Neural cell (in vitro differentiated cells): ENCODE results near the gene HDAC10. TPM values are rescaled to one million over a fixed set of nuclear protein-coding genes. Genes with fewer than 3 reads are reported as not detected.

Source experiments
- H2AFZ ChIP-seq: fragments of 200-600, 300-800 bp; sonication (generic), shearing (Covaris generic); 2 replicates; pipeline ENCODE4 v1.6.0; 2014; ENCODE audit warnings: low read depth, mild to moderate bottlenecking, antibody characterized with exemption, low read length, moderate library complexity
- H3F3A ChIP-seq: fragments of 200-600 bp; shearing (Covaris generic); 2 replicates; pipeline ENCODE4 v1.6.1; 2016; ENCODE audit warnings: mild to moderate bottlenecking, moderate library complexity, mixed read lengths, antibody characterized with exemption, low read length; ENCODE audit not compliant: insufficient read depth, poor library complexity, severe bottlenecking
- H3K27ac ChIP-seq: fragments of 200-600, 300-800 bp; sonication (generic), shearing (Covaris generic); 2 replicates; pipeline ENCODE4 v1.5.1; 2014; ENCODE audit warnings: mild to moderate bottlenecking, low read length, moderate library complexity
- H3K27me3 ChIP-seq: fragments of 300-800, 200-600 bp; sonication (generic), shearing (Covaris generic); 2 replicates; pipeline ENCODE4 v1.6.0; 2014; ENCODE audit warnings: mild to moderate bottlenecking, low read depth, low read length, moderate library complexity; ENCODE audit not compliant: insufficient read depth
- H3K36me3 ChIP-seq: fragments of 300-800, 200-600 bp; sonication (generic), shearing (Covaris generic); 2 replicates; pipeline ENCODE4 v1.5.1; 2014; ENCODE audit warnings: mild to moderate bottlenecking, antibody characterized with exemption, low read length, moderate library complexity; ENCODE audit not compliant: insufficient read depth
- H3K4me2 ChIP-seq: fragments of 300-800, 200-600 bp; sonication (generic), shearing (Covaris generic); 2 replicates; pipeline ENCODE4 v1.6.0; 2014; ENCODE audit warnings: mild to moderate bottlenecking, low read length
- H3K4me3 ChIP-seq: fragments of 300-800, 200-600 bp; sonication (generic), shearing (Covaris generic); 2 replicates; pipeline ENCODE4 v1.5.1; 2014; ENCODE audit warnings: mild to moderate bottlenecking, low read length, moderate library complexity
- H3K79me2 ChIP-seq: fragments of 200-600 bp; shearing (Covaris generic); replicated peaks from 2 replicates; pipeline ENCODE4 v1.6.0; 2014; ENCODE audit warnings: mild to moderate bottlenecking, low read length, moderate library complexity; ENCODE audit not compliant: insufficient read depth
- H3K9ac ChIP-seq: fragments of 300-800, 200-600 bp; sonication (generic), shearing (Covaris generic); 2 replicates; pipeline ENCODE4 v1.6.1; 2016; ENCODE audit warnings: mild to moderate bottlenecking, low read length, mixed read lengths
- H3K9me2 ChIP-seq: fragments of 200-600 bp; shearing (Covaris generic); 2 replicates; pipeline ENCODE4 v1.6.1; 2016; ENCODE audit warnings: mild to moderate bottlenecking, low read length, mixed read lengths; ENCODE audit not compliant: insufficient read depth
- H3K9me3 ChIP-seq: fragments of 200-600, 300-800 bp; sonication (generic), shearing (Covaris generic); 2 replicates; pipeline ENCODE4 v1.6.1; 2016; ENCODE audit warnings: mild to moderate bottlenecking, mixed run types, low read length, moderate library complexity, mixed read lengths
- H4K20me1 ChIP-seq: fragments of 200-600 bp; shearing (Covaris generic); 2 replicates; pipeline ENCODE4 v1.6.1; 2016; ENCODE audit warnings: mild to moderate bottlenecking, mixed run types; ENCODE audit not compliant: insufficient read depth
- EP300 ChIP-seq: fragments of 450-650 bp; conservative IDR thresholded peaks from 2 replicates; pipeline ENCODE4 v1.6.1; 2014; ENCODE audit warnings: antibody characterized with exemption, mild to moderate bottlenecking, moderate library complexity; ENCODE audit not compliant: poor library complexity, severe bottlenecking
- EZH2 ChIP-seq: fragments of 200-600, 300-800 bp; shearing (Covaris generic), sonication (generic); IDR thresholded peaks from 2 replicates; pipeline ENCODE4 v1.6.1; 2014; ENCODE audit warnings: antibody characterized with exemption, low read length, borderline replicate concordance, mild to moderate bottlenecking; ENCODE audit not compliant: insufficient read depth, poor library complexity, severe bottlenecking
- MXI1 ChIP-seq: fragments of 450-650 bp; conservative IDR thresholded peaks from 2 replicates; pipeline ENCODE4 v1.6.1; 2014; ENCODE audit warnings: antibody characterized with exemption, mild to moderate bottlenecking; ENCODE audit not compliant: poor library complexity, severe bottlenecking
- POLR2AphosphoS5 ChIP-seq: IDR thresholded peaks from 2 replicates; pipeline ENCODE4 v1.6.1; 2012
- RAD21 ChIP-seq: fragments of 450-650 bp; conservative IDR thresholded peaks from 2 replicates; pipeline ENCODE4 v1.6.1; 2014; ENCODE audit warnings: antibody characterized with exemption, mild to moderate bottlenecking, moderate library complexity
- SMC3 ChIP-seq: fragments of 450-650 bp; conservative IDR thresholded peaks from 2 replicates; pipeline ENCODE4 v1.6.1; 2014; ENCODE audit warnings: antibody characterized with exemption, mild to moderate bottlenecking, moderate library complexity; ENCODE audit not compliant: poor library complexity
- TAF1 ChIP-seq: IDR thresholded peaks from 2 replicates; pipeline ENCODE4 v1.6.1; 2012; ENCODE audit warnings: low read depth
- polyA plus RNA-seq: library from polyadenylated mRNA; depleted of rRNA; stranded (reverse); fragments of >200 nt; gene quantifications from 2 replicates; pipeline ENCODE4 v1.2.3, GENCODE V29; 2014
- TF ChIP-seq, protein P1 (sequence below): IDR thresholded peaks from 2 replicates; pipeline ENCODE4 v1.6.1; 2012; ENCODE audit warnings: borderline replicate concordance
- TF ChIP-seq, protein P2 (sequence below): fragments of 450-650 bp; IDR thresholded peaks from 2 replicates; pipeline ENCODE4 v1.5.1; 2014; ENCODE audit warnings: antibody characterized with exemption, mild to moderate bottlenecking, moderate library complexity; ENCODE audit not compliant: poor library complexity, severe bottlenecking

HDAC10 gene
- polyA plus RNA-seq, 1 donor from 2014 or later, result 39.1 TPM

DNA sequence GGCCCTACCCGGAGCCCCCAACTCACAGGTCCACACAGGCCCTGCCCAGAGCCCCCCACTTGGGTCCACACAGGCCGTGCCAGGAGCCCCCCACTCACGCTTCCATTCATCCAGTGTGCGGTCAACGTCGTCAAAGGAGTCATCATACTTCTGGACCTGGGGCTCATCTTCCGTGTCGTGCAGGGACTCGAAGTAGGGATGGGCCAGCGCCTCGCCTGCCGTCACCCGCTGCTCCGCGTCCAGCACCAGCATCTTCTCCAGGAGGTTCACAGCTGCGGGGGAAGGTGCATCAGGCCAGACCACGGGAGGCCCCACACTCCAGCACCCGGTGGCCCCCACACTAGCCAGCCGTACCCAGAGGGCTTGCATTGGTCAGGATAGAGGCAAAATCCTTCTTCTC is 4.0 kb upstream of the HDAC10 start:
- no peak overlapping the region for H3K4me3 ChIP-seq
- H2AFZ ChIP-seq, result no peak overlapping the region
- H3F3A ChIP-seq, result no peaks in the 10 kb centered on the region
- no peak overlapping the region for H3K27ac ChIP-seq
- H3K79me2 ChIP-seq, result no peaks in the 10 kb centered on the region
- H3K9me3 ChIP-seq, result no peaks in the 10 kb centered on the region
- no peaks in the 10 kb centered on the region for H3K9me2 ChIP-seq
- H3K27me3 ChIP-seq, result no peaks in the 10 kb centered on the region
- no peaks in the 10 kb centered on the region for H4K20me1 ChIP-seq
- no peak overlapping the region for H3K4me2 ChIP-seq
- H3K9ac ChIP-seq, result no peak overlapping the region
- no peak for TF ChIP-seq MXI1
- TF ChIP-seq POLR2AphosphoS5, result no peak
- no peak for TF ChIP-seq RAD21
- TF ChIP-seq, protein P1, sequence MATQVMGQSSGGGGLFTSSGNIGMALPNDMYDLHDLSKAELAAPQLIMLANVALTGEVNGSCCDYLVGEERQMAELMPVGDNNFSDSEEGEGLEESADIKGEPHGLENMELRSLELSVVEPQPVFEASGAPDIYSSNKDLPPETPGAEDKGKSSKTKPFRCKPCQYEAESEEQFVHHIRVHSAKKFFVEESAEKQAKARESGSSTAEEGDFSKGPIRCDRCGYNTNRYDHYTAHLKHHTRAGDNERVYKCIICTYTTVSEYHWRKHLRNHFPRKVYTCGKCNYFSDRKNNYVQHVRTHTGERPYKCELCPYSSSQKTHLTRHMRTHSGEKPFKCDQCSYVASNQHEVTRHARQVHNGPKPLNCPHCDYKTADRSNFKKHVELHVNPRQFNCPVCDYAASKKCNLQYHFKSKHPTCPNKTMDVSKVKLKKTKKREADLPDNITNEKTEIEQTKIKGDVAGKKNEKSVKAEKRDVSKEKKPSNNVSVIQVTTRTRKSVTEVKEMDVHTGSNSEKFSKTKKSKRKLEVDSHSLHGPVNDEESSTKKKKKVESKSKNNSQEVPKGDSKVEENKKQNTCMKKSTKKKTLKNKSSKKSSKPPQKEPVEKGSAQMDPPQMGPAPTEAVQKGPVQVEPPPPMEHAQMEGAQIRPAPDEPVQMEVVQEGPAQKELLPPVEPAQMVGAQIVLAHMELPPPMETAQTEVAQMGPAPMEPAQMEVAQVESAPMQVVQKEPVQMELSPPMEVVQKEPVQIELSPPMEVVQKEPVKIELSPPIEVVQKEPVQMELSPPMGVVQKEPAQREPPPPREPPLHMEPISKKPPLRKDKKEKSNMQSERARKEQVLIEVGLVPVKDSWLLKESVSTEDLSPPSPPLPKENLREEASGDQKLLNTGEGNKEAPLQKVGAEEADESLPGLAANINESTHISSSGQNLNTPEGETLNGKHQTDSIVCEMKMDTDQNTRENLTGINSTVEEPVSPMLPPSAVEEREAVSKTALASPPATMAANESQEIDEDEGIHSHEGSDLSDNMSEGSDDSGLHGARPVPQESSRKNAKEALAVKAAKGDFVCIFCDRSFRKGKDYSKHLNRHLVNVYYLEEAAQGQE, result no peak
- no peak for TF ChIP-seq SMC3
- TF ChIP-seq EP300, result no peak
- TF ChIP-seq, protein P2, sequence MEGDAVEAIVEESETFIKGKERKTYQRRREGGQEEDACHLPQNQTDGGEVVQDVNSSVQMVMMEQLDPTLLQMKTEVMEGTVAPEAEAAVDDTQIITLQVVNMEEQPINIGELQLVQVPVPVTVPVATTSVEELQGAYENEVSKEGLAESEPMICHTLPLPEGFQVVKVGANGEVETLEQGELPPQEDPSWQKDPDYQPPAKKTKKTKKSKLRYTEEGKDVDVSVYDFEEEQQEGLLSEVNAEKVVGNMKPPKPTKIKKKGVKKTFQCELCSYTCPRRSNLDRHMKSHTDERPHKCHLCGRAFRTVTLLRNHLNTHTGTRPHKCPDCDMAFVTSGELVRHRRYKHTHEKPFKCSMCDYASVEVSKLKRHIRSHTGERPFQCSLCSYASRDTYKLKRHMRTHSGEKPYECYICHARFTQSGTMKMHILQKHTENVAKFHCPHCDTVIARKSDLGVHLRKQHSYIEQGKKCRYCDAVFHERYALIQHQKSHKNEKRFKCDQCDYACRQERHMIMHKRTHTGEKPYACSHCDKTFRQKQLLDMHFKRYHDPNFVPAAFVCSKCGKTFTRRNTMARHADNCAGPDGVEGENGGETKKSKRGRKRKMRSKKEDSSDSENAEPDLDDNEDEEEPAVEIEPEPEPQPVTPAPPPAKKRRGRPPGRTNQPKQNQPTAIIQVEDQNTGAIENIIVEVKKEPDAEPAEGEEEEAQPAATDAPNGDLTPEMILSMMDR, result no peak
- no peak for TF ChIP-seq TAF1
- no peaks in the 10 kb centered on the region for H3K36me3 ChIP-seq

DNA sequence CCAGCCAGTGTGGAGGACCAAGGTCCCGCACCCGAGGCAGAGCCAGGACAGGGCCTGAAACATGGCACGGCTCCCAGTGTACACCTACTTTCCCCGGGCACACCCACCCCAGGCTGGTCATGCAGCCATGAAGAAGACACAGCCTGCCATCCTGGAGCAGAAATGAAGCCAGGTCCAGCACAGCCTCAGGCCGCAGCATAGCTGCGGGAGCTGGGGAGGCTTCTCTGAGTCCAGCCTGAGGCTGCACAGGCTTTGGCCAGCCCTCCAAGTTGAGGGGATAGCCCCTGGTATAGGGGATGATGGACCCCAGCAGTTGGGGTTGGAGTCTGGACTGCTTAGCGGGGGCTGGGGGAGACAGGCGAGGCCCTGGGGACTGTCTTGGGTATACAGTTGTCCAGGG is 2.9 kb upstream of the HDAC10 start:
- Histone ChIP-seq H3K36me3 (no peaks in the 10 kb centered on the region), H3K27ac (no peak overlapping the region), H2AFZ (no peak overlapping the region), H3K27me3 (no peaks in the 10 kb centered on the region), H3K9me2 (no peaks in the 10 kb centered on the region), H4K20me1 (no peaks in the 10 kb centered on the region), H3K79me2 (no peaks in the 10 kb centered on the region), H3K9ac (no peak overlapping the region), H3K4me2 (no peak overlapping the region), H3K4me3 (no peak overlapping the region), H3F3A (no peaks in the 10 kb centered on the region), H3K9me3 (no peaks in the 10 kb centered on the region)
- TF ChIP-seq MXI1, result no peak
- TF ChIP-seq, protein P2, result no peak
- TF ChIP-seq POLR2AphosphoS5, result no peak
- TF ChIP-seq SMC3, result no peak
- no peak for TF ChIP-seq EZH2
- no peak for TF ChIP-seq TAF1
- no peak for TF ChIP-seq EP300
- no peak for TF ChIP-seq RAD21
- TF ChIP-seq, protein P1, result no peak
